SK-N-SH treated with all-trans-retinoic acid at 6 μM for 48 hours (cell line): ENCODE data around the gene LAMC1.

ENCODE experiments used
- ATAC-seq: fragments of 200-7000 bp; cut with Tn5 transposase; 3 replicates; pipeline ENCODE4 v1.9.1; 2020; ENCODE audit warnings: mild to moderate bottlenecking, moderate library complexity
- ARNTL ChIP-seq: fragments of 450-650 bp; formaldehyde crosslinking; IDR thresholded peaks from 2 replicates; pipeline ENCODE4 v1.5.0; 2020; ENCODE audit warnings: low read depth, mild to moderate bottlenecking, moderate library complexity, borderline replicate concordance
- BACH2 ChIP-seq: fragments of 250-450 bp; sonication (Bioruptor Pico); IDR thresholded peaks from 2 replicates; pipeline ENCODE4 v1.9.0; 2021; ENCODE audit warnings: mild to moderate bottlenecking, borderline replicate concordance
- CREB5 ChIP-seq: fragments of 250-450 bp; sonication (Bioruptor Pico); IDR thresholded peaks from 2 replicates; pipeline ENCODE4 v1.5.1; 2020; ENCODE audit warnings: low read depth, mild to moderate bottlenecking, moderate library complexity
- CSDC2 ChIP-seq: fragments of 250-450 bp; sonication (Bioruptor Pico); IDR thresholded peaks from 2 replicates; pipeline ENCODE4 v1.5.0; 2020; ENCODE audit warnings: mild to moderate bottlenecking, moderate library complexity
- ESRRG ChIP-seq: fragments of 250-450 bp; sonication (Bioruptor Pico); IDR thresholded peaks from 2 replicates; pipeline ENCODE4 v1.6.1; 2021; ENCODE audit warnings: mild to moderate bottlenecking
- GLIS3 ChIP-seq: fragments of 250-450 bp; sonication (Bioruptor Pico); IDR thresholded peaks from 2 replicates; pipeline ENCODE4 v1.5.0; 2020; ENCODE audit warnings: mild to moderate bottlenecking, moderate library complexity
- ISL1 ChIP-seq: fragments of 250-450 bp; sonication (Bioruptor Pico); IDR thresholded peaks from 2 replicates; pipeline ENCODE4 v2.1.2; 2022; ENCODE audit warnings: mild to moderate bottlenecking, moderate library complexity
- OSR1 ChIP-seq: fragments of 250-450 bp; sonication (Bioruptor Pico); IDR thresholded peaks from 2 replicates; pipeline ENCODE4 v1.8.0; 2022; ENCODE audit warnings: moderate library complexity, mild to moderate bottlenecking, inconsistent platforms
- PATZ1 ChIP-seq: fragments of 250-450 bp; sonication (Bioruptor Pico); IDR thresholded peaks from 2 replicates; pipeline ENCODE4 v1.8.0; 2020; ENCODE audit warnings: mild to moderate bottlenecking, moderate library complexity, borderline replicate concordance
- POU6F1 ChIP-seq: fragments of 250-450 bp; sonication (Bioruptor Pico); IDR thresholded peaks from 2 replicates; pipeline ENCODE4 v1.8.0; 2021; ENCODE audit warnings: low read depth, mild to moderate bottlenecking, moderate library complexity, borderline replicate concordance
- PPARA ChIP-seq: fragments of 250-450 bp; sonication (Bioruptor Pico); IDR thresholded peaks from 2 replicates; pipeline ENCODE4 v1.5.0; 2020; ENCODE audit warnings: mild to moderate bottlenecking, borderline replicate concordance
- RARB ChIP-seq: fragments of 250-450 bp; sonication (Bioruptor Pico); IDR thresholded peaks from 2 replicates; pipeline ENCODE4 v1.8.0; 2021; ENCODE audit warnings: mild to moderate bottlenecking, moderate library complexity
- SNAI2 ChIP-seq: fragments of 250-450 bp; sonication (Bioruptor Pico); IDR thresholded peaks from 2 replicates; pipeline ENCODE4 v1.5.0; 2020; ENCODE audit warnings: mild to moderate bottlenecking, moderate library complexity
- TCF4 ChIP-seq: fragments of 250-450 bp; sonication (Bioruptor Pico); IDR thresholded peaks from 2 replicates; pipeline ENCODE4 v1.8.0; 2021; ENCODE audit warnings: mild to moderate bottlenecking, moderate library complexity, borderline replicate concordance
- TSHZ2 ChIP-seq: fragments of 250-450 bp; sonication (Bioruptor Pico); IDR thresholded peaks from 2 replicates; pipeline ENCODE4 v1.5.0; 2020; ENCODE audit warnings: mild to moderate bottlenecking, moderate library complexity
- ZFP3 ChIP-seq: fragments of 250-450 bp; sonication (Bioruptor Pico); IDR thresholded peaks from 2 replicates; pipeline ENCODE4 v1.5.0; 2020; ENCODE audit warnings: mild to moderate bottlenecking, moderate library complexity
- ZFP30 ChIP-seq: fragments of 450-650 bp; formaldehyde crosslinking; IDR thresholded peaks from 2 replicates; pipeline ENCODE4 v1.5.0; 2022; ENCODE audit warnings: mild to moderate bottlenecking, moderate library complexity
- ZNF565 ChIP-seq: fragments of 450-650 bp; formaldehyde crosslinking; conservative IDR thresholded peaks from 2 replicates; pipeline ENCODE4 v1.5.0; 2020; ENCODE audit warnings: low read depth, mild to moderate bottlenecking, moderate library complexity
- ZNF8 ChIP-seq: fragments of 450-650 bp; formaldehyde crosslinking; IDR thresholded peaks from 2 replicates; pipeline ENCODE4 v1.5.0; 2020; ENCODE audit warnings: mild to moderate bottlenecking, moderate library complexity
- TF ChIP-seq, protein P1 (sequence below): fragments of 250-450 bp; sonication (Bioruptor Pico); IDR thresholded peaks from 2 replicates; pipeline ENCODE4 v1.5.1; 2021; ENCODE audit warnings: mild to moderate bottlenecking, moderate library complexity

LAMC1 gene

DNA sequence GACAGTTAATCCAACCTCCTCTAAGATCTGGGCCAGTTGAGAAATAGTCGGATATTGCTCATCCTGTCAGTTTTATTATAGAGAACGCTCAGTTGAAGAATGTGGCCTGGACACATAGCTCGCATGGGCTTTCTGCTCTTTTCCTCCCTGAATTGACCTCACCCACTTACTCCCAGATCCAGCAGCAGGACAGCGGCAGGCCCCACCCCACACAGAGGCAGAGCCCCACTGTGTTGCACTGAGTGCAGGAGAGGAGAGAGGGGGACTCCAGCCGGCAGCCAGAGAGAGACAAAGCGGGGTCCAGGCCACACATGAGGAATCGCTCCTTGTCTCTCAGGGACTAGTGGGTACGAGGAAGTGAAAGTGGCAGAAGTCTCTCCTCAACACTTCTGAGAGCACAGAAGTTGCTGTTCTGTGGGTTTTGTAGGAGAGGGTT, 78.6 kb downstream of the LAMC1 start:
- TF ChIP-seq, protein P1, sequence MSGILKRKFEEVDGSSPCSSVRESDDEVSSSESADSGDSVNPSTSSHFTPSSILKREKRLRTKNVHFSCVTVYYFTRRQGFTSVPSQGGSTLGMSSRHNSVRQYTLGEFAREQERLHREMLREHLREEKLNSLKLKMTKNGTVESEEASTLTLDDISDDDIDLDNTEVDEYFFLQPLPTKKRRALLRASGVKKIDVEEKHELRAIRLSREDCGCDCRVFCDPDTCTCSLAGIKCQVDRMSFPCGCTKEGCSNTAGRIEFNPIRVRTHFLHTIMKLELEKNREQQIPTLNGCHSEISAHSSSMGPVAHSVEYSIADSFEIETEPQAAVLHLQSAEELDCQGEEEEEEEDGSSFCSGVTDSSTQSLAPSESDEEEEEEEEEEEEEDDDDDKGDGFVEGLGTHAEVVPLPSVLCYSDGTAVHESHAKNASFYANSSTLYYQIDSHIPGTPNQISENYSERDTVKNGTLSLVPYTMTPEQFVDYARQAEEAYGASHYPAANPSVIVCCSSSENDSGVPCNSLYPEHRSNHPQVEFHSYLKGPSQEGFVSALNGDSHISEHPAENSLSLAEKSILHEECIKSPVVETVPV (CRISPR knock-in tag) = no peak
- TF ChIP-seq SNAI2 (CRISPR knock-in tag) = no peak
- no peak for TF ChIP-seq ZNF565 (CRISPR knock-in tag)
- TF ChIP-seq TCF4 (CRISPR knock-in tag) = no peak
- no peak for TF ChIP-seq ARNTL (CRISPR knock-in tag)
- TF ChIP-seq GLIS3 (CRISPR knock-in tag) = no peak
- TF ChIP-seq PPARA (CRISPR knock-in tag) = no peak
- TF ChIP-seq POU6F1 (CRISPR knock-in tag) = no peak
- TF ChIP-seq RARB (CRISPR knock-in tag) = no peak
- TF ChIP-seq CSDC2 (CRISPR knock-in tag) = no peak
- TF ChIP-seq TSHZ2 (CRISPR knock-in tag) = no peak
- TF ChIP-seq BACH2 (CRISPR knock-in tag) = no peak
- TF ChIP-seq CREB5 (CRISPR knock-in tag) = no peak
- TF ChIP-seq ZFP3 (CRISPR knock-in tag) = no peak
- TF ChIP-seq ZNF8 = no peak
- no peak for TF ChIP-seq ISL1
- TF ChIP-seq PATZ1 (CRISPR knock-in tag) = no peak
- no peak for TF ChIP-seq ZFP30 (CRISPR knock-in tag)
- no peak for ATAC-seq

DNA sequence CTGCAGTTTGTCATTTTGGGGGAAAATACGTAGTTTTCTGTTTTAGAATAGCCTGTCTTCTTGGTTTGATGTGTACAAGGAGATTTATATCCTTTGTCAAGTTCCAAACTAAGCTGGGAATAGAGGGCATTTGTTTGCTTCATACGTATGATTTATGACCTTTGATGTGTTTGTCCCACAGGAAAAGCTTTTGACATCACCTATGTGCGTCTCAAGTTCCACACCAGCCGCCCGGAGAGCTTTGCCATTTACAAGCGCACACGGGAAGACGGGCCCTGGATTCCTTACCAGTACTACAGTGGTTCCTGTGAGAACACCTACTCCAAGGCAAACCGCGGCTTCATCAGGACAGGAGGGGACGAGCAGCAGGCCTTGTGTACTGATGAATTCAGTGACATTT, 79.9 kb downstream of the LAMC1 start:
- ATAC-seq = no peak
- TF ChIP-seq TSHZ2 (CRISPR knock-in tag) (no peak), ZFP3 (CRISPR knock-in tag) (no peak), POU6F1 (CRISPR knock-in tag) (no peak), PPARA (CRISPR knock-in tag) (no peak), RARB (CRISPR knock-in tag) (no peak), TCF4 (CRISPR knock-in tag) (no peak), SNAI2 (CRISPR knock-in tag) (no peak), OSR1 (CRISPR knock-in tag) (no peak), ESRRG (CRISPR knock-in tag) (no peak), ZNF565 (CRISPR knock-in tag) (no peak)
